OCI-LY1 (cell line): ENCODE measurements around the gene CXXC5.

Experiments used
- EZH2 ChIP-seq: fragments of 200-600 bp; sonication (generic), shearing (Covaris generic); IDR thresholded peaks from 2 replicates; pipeline ENCODE4 v1.8.0; 2017; ENCODE audit warnings: borderline replicate concordance, mixed run types, mild to moderate bottlenecking, antibody characterized with exemption, low read length, moderate library complexity, mixed read lengths
- TF ChIP-seq, protein P1 (sequence below): fragments of 200-600 bp; sonication (generic), shearing (Covaris generic); IDR thresholded peaks from 2 replicates; pipeline ENCODE4 v1.5.1; 2017; ENCODE audit warnings: mild to moderate bottlenecking, antibody characterized with exemption, low read length, moderate library complexity, mixed read lengths

DNA sequence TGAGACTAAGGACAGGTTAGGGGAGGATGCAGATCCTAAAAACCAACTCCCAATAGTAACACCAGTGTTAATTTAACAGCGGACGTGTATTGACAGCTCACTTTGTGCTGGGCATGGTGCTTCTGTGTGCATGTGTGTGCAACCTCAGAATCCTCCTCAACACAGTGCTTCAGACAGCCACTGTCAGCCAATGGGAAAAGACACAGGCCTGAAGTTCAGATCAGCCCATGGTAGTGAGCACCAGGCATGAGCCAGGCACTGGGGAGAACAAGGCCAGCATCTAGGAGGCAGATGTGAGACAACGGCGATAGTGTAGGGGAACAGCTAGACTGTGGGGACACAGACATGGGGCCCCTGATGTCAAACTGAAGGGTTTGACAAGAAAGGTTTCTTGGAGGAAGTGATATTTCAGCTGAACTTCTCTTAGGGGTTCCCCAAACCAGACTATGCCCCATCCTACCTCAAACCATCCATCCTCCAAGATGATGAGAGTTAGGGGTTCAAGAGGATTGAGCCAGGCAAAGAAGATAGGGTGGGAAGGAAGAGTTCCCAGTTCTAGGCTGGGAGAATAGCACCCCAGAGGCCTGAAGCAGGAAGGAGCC is 75.9 kb downstream of the CXXC5 start:
- TF ChIP-seq, protein P1, sequence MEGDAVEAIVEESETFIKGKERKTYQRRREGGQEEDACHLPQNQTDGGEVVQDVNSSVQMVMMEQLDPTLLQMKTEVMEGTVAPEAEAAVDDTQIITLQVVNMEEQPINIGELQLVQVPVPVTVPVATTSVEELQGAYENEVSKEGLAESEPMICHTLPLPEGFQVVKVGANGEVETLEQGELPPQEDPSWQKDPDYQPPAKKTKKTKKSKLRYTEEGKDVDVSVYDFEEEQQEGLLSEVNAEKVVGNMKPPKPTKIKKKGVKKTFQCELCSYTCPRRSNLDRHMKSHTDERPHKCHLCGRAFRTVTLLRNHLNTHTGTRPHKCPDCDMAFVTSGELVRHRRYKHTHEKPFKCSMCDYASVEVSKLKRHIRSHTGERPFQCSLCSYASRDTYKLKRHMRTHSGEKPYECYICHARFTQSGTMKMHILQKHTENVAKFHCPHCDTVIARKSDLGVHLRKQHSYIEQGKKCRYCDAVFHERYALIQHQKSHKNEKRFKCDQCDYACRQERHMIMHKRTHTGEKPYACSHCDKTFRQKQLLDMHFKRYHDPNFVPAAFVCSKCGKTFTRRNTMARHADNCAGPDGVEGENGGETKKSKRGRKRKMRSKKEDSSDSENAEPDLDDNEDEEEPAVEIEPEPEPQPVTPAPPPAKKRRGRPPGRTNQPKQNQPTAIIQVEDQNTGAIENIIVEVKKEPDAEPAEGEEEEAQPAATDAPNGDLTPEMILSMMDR, result no peak
- TF ChIP-seq EZH2, result no peak
